Heart left ventricle (tissue), 13 donors: ENCODE measurements around the gene DDR1.

Source experiments
- CTCF ChIP-seq, 12 donors: fragments of 200-600 bp; sonication (generic) in 4 of 12; IDR thresholded peaks; one replicate each; pipeline versions ENCODE4 v1.5.0 to v1.8.0; 2018 to 2022; ENCODE audit warnings: antibody characterized with exemption in 12 of 12, mild to moderate bottlenecking in 5 of 12
- POLR2A ChIP-seq, 2 donors: fragments of 450-650 bp; IDR thresholded peaks; one replicate each; pipeline ENCODE4 v1.6.1; 2017; ENCODE audit warnings: antibody characterized with exemption in 2 of 2, mild to moderate bottlenecking in 2 of 2, moderate library complexity in 2 of 2
- donor health status: ischemic (EF 13 %, LVEDD 7.1; RV severe dilation, severe dysfunction).
- donor health status: DM: no; HTN: yes; CAD: no.
- donor health status: DM: no; HTN: no; CAD: no.
- donor health status: ischemic (EF 25% LVEDD 6.9; RV normal size, moderate dysfunction).
- donor health status: ischemic (EF 25% LVEDD 5.7; RV mildly dilated, moderate dysfunction).
- donor health status: ischemic (EF 35%, LVEDD 5.7; RV mildly dilated, moderate dysfunction).
- donor health status: nonischemic (EF 11% LVEDD 7.7; RV severe dilation, severe dysfunction).
- donor health status: DM: yes; HTN: yes; CAD: no.
- donor health status: PGD.
- donor health status: ischemic (EF 29% LVEDD 5.4; RV normal size, mild dysfunction).
- donor health status: nonischemic (EF 23%, LVEDD 6.1; RV moderate dilation, normal function).

GRCh38 chr6:30948811-30949210 lies 64.5 kb downstream of the DDR1 start:
- TF ChIP-seq CTCF (IDR thresholded peaks at IDR 0.05) = no peak
- TF ChIP-seq POLR2A (IDR thresholded peaks at IDR 0.05) = no peak
